Iris pigment epithelial cell (primary cell): Measurements from ENCODE around the gene EIF4H.
"Not testable (repeated sequence)": the region's sequence is repeated elsewhere in the genome, so short reads cannot be mapped to it uniquely, and the experiment has no call there.

ENCODE experiments used
- DNase-seq: peaks from one replicate; pipeline ENCODE4 v3.0.0-alpha.2; 2011; ENCODE audit warnings: low read depth

Gene EIF4H

GRCh38 chr7:74199551-74200355 lies 25.6 kb downstream of the EIF4H start:
- peak; percentile 72 for DNase-seq

- peak; percentile 37 for DNase-seq
These were observed 28.8 kb downstream of the EIF4H start for GRCh38 chr7:74202841-74203556.

GRCh38 chr7:74203956-74204618 lies 29.9 kb downstream of the EIF4H start:
- DNase-seq = no peak

- not testable (repeated sequence) for DNase-seq
These were observed 31.9 kb downstream of the EIF4H start for GRCh38 chr7:74206052-74206451.

- DNase-seq = peak; percentile 48
These were observed 32.5 kb downstream of the EIF4H start for GRCh38 chr7:74206589-74207120.

GRCh38 chr7:74207586-74207985 lies 33.4 kb downstream of the EIF4H start:
- DNase-seq = no peak

- not testable (repeated sequence) for DNase-seq
These were observed 34.1 kb downstream of the EIF4H start for GRCh38 chr7:74208241-74208640.

GRCh38 chr7:74212661-74213060 lies 38.5 kb downstream of the EIF4H start:
- DNase-seq = no peak

GRCh38 chr7:74214816-74215630 lies 40.9 kb downstream of the EIF4H start:
- no peak for DNase-seq

GRCh38 chr7:74215921-74216320 lies 41.8 kb downstream of the EIF4H start:
- no peak for DNase-seq

GRCh38 chr7:74216361-74216761 lies 42.2 kb downstream of the EIF4H start:
- DNase-seq = no peak

- DNase-seq = no peak
These were observed 43.5 kb downstream of the EIF4H start for GRCh38 chr7:74217455-74218342.

GRCh38 chr7:74218343-74218698 lies 44.2 kb downstream of the EIF4H start:
- DNase-seq = no peak

GRCh38 chr7:74219416-74219815 lies 45.3 kb downstream of the EIF4H start:
- DNase-seq = no peak

- DNase-seq = no peak
These were observed 46.1 kb downstream of the EIF4H start for GRCh38 chr7:74220229-74220628.

GRCh38 chr7:74221713-74222112 lies 47.6 kb downstream of the EIF4H start:
- no peak for DNase-seq

- DNase-seq = no peak
These were observed 48.9 kb downstream of the EIF4H start for GRCh38 chr7:74222851-74223710.

GRCh38 chr7:74223711-74224510 lies 49.8 kb downstream of the EIF4H start:
- DNase-seq = no peak

- DNase-seq = no peak
These were observed 50.3 kb downstream of the EIF4H start for GRCh38 chr7:74224511-74224832.
